Stomach (tissue), 4 donors: ENCODE results near the gene FAM120AOS.

Experiments
- POLR2A ChIP-seq, 4 donors: fragments of 450-650 bp; IDR thresholded peaks; one replicate each; pipeline ENCODE4 v1.6.1; 2016; ENCODE audit warnings: antibody characterized with exemption in 4 of 4, control low read depth in 2 of 4, mild to moderate bottlenecking in 1 of 4, moderate library complexity in 1 of 4
- TF ChIP-seq, protein P1 (sequence below), 7 experiments: fragments of 450-650 bp in 4 of 7; fragments of 200-600 bp in 3 of 7; sonication (generic) in 3 of 7; IDR thresholded peaks; one replicate each; pipeline ENCODE4 v1.5.1; 2016 to 2019; ENCODE audit warnings: antibody characterized with exemption in 7 of 7, control low read depth in 2 of 7, mild to moderate bottlenecking in 1 of 7

DNA sequence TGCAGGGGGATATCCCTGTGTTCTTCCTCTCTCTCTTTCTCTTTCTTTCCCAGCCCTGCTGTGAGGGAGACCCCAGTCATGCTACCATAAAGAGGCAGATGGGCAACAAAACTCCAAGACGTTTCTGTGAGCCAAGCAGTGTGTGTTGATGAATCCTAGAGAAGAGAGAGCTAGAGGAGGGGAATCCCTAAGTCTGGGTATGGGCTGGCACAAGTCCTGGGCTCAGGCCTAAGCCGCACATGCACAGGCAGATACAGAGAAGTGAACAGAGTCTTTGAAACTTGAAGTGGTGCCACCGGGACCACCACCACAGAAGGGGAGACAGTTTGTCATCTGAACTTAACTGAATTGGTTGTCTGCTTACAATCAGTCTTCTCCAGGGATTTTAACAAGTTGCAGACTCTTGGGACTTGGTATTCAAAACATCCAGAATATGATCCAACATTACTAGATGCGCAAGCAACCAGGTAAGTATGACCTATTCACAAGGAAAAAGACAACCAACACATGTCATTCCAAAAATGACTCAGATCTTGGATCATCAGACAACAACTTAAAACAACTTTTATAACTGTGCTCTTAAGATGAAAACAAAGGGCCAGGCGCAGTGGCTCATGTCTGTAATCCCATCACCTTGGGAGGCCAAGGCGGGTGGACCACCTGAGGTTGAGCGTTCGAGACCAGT, 12.3 kb downstream of the FAM120AOS start:
- TF ChIP-seq POLR2A (IDR thresholded peaks at IDR 0.05), result no peak
- TF ChIP-seq, protein P1, sequence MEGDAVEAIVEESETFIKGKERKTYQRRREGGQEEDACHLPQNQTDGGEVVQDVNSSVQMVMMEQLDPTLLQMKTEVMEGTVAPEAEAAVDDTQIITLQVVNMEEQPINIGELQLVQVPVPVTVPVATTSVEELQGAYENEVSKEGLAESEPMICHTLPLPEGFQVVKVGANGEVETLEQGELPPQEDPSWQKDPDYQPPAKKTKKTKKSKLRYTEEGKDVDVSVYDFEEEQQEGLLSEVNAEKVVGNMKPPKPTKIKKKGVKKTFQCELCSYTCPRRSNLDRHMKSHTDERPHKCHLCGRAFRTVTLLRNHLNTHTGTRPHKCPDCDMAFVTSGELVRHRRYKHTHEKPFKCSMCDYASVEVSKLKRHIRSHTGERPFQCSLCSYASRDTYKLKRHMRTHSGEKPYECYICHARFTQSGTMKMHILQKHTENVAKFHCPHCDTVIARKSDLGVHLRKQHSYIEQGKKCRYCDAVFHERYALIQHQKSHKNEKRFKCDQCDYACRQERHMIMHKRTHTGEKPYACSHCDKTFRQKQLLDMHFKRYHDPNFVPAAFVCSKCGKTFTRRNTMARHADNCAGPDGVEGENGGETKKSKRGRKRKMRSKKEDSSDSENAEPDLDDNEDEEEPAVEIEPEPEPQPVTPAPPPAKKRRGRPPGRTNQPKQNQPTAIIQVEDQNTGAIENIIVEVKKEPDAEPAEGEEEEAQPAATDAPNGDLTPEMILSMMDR (IDR thresholded peaks at IDR 0.05), result no peak
